Ramos (cell line): ENCODE data around the gene IL1RL2.

Experiments used
- in situ Hi-C: fragments of 300-500 bp; cut with MboI; formaldehyde crosslinking; loops from one replicate; pipeline ENCODE4 v1.14.3; 2022; ENCODE audit warnings: low sequenced_read_pairs; ENCODE audit not compliant: unreplicated experiment

Gene IL1RL2

GRCh38 chr2:102286041-102286440 lies 99.2 kb downstream of the IL1RL2 start:
- in situ Hi-C loops = no loop called here

DNA sequence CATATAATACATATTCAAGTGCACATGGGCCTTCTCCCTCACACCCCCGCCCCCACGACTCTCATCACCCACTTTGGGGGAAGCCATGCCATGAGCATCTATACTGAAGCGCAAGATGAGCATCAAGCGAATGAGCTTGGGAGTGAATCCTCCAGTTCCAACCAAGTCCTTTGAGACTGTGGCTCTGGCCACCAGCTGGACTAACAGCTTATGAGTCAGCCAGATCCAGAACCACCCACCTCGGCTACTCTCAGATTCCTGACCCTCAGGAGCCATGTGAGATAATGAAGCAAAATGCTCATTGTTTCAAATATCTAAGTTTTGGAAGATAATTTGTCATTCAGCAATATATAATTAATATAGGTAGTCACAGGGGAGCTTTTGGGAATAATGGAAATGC lies 102.3 kb downstream of the IL1RL2 start:
- in situ Hi-C loops = no loop called here
